CD1c-positive myeloid dendritic cell (primary cell): Measurements from ENCODE around the gene GPR4.
A peak's percentile ranks its signal among the peaks of the same experiment; 100 is the strongest.
"Not testable (repeated sequence)": the region's sequence is repeated elsewhere in the genome, so short reads cannot be mapped to it uniquely, and the experiment has no call there.

Experiments used
- DNase-seq: peaks from one replicate; pipeline ENCODE4 v3.0.0-alpha.2; 2016; ENCODE audit errors: extremely low spot score

Gene GPR4

DNA sequence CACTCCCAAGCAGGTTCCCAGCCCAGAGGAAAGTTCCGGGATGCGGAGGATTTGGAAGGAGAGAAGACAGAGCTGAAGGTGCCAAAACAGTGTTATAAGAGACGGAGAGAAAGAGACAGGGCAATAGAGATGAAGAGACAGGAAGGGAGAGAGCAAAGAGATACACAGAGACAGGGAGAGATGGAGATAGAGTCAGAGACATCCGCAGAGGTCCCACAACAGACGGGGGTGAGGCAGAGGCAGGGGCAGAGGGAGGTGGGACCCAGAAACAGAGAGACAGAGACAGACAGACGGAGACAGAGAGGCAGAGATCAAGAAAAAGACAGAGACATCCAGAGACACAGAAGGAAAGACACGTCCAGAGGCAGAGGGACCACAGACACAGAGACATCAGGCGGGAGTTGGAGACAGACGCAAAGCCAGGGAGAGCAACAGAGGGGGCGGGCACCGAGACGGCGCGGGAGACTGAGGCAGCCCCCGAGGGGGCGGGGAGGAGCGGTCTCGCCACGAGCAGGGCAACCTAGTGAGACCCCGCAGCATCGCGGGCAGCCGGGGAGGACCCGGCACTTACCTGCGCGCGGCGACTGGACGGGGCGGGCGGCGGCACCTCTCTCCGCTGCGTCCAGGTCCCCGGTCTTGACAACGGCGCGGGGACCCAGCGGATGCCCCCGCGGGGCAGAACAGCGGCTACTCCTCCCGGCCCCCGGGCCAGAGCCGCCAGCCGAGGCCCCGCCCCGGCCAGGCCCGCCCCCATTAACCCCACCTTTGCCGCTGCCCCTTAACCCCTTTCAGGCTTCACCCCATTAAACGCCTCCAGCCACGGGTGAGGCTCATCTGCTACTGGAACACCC, at the start of gene GPR4:
Gene GPR4, minus strand, starts transcription at position 689 of the 851 bp plus-strand sequence. CDS start 10,346 bp downstream, outside the sequence.
- DNase-seq, result no peak

DNA sequence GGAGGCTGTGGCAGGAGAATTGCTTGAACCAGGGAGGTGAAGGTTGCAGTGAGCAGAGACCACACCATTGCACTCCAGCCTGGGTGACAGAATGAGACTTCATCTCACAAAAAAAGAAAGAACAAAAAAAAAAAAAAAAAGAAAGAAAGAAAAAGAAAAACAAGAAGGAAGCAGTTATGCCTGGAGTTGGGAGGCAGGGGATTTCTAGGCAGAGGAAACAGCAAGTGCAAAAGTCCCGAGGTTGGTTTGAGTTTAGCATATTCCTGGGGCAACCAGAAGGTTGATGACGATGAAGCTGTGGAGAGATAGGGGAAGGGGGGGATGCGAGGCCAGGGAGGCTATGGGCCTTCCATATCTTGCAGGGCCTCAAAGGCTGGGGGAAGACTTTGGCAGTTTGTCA, 48.7 kb upstream of the GPR4 start:
- no peak for DNase-seq

DNA sequence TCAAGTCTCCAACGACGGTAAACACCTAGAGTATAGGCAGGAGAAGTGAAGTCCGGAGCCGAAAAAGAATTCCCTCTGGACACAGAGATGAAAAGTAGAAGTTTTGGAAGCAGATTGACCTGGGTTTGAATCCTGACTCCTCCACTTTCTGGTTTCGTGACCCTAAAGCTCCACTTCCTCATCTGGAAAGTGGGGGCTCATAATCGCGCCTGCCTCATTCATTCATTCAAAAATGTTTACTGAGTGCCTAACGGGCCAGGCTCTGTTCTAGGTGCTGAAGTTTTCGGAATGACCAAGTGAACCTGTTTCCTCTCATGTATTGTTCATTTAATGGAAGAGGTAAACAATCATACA, 44.3 kb upstream of the GPR4 start:
- no peak for DNase-seq

DNA sequence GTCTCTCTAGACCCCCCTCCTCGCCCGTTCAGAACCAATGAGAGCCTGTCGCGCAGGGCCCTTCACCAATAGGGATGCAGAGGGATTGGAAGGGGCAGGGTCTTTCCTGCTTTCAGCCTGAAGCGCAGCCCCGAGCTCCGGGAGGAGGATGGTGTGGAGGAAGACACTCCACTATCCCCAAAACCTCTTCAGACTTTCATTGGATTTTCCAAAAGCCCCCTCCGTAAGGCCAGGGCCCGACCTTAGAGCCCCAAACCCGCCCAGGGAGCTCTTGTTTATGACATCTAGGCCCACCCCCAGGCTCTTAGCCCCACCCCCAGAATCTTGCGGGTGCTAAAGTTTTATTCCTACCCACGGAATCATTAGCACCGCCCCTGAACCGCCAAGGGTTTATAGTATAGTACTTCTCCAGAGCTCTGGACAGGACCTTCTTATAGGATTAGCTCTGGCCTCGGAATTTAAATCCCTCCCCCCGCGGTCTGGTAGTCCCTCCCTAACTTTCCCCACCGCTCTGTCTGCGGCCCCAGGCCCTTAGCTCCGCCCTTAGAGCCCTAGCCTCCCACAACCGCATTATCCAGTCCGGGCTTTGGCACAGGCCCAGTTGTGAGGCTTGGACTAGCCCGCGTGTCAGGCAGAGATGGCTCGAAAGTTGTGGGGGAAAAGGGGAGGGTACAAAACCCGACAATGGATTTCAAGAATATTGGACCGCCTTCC, 43.8 kb upstream of the GPR4 start:
- peak; percentile 58 for DNase-seq

DNA sequence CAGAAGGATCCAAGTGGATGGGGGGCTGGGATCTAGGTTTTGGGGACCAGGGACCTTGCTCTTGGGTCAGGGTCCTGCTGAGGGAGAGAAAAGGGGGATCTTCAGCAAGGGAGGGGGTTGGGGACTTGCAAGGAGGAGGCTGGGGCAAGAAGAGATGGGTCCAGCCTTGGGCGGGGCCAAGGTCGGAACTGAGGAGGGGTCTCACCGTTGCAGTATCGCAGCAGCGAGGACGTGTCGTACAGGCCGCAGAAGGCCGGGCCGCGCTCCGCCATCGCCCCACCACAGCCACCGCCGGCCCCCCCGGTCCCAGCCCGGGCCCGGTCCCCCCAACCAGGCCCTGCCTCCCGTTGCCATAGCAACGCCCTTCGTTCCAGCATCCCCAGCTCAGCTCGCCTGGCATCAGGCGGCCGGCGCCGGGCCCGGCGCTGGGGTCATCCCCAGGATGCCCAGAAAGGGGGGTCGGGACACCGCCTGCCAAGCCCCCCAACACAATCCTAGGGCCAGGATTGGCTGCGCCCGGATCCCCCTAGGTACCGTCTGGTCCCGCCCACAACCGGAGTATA, 43.1 kb upstream of the GPR4 start:
- no peak for DNase-seq

DNA sequence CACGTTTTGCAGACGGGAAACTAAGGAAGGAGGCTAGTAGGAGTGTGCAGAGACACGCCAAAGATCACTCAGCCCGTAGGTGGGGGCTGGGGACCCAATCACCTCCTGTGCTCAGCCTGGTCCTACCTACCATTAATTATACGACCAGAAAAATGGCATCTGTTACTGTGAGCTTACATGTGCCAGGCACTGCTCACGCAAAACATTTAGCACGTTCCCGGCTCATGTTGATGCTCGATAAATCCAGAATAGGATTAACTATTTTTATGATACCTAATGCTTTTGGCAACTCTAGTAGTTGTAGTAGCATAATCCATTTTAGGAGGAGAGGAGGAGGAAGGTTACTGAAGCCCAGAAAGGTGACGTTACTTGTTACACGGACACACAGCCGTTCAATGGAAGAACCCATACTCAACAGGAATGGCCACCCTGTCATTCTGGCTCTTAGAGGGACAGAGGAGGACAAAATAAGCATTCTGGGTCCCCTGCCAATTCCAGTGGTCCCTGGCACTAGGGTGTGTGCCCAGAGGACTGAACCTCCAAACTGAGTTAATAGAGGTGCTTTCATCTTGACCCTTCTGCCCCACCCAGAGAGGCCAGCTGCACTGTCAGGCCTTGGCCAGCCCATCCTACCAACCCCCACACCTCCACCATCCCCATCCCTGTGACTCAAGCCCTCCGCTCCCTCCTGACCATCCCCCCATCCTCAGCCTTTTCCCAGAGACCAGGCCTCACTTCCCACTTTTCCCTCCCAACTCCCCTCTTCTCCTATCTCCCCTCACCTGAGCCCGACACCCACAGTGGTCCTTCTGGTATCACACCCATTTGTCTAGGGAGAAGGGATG, 42.1 kb upstream of the GPR4 start:
- no peak for DNase-seq

DNA sequence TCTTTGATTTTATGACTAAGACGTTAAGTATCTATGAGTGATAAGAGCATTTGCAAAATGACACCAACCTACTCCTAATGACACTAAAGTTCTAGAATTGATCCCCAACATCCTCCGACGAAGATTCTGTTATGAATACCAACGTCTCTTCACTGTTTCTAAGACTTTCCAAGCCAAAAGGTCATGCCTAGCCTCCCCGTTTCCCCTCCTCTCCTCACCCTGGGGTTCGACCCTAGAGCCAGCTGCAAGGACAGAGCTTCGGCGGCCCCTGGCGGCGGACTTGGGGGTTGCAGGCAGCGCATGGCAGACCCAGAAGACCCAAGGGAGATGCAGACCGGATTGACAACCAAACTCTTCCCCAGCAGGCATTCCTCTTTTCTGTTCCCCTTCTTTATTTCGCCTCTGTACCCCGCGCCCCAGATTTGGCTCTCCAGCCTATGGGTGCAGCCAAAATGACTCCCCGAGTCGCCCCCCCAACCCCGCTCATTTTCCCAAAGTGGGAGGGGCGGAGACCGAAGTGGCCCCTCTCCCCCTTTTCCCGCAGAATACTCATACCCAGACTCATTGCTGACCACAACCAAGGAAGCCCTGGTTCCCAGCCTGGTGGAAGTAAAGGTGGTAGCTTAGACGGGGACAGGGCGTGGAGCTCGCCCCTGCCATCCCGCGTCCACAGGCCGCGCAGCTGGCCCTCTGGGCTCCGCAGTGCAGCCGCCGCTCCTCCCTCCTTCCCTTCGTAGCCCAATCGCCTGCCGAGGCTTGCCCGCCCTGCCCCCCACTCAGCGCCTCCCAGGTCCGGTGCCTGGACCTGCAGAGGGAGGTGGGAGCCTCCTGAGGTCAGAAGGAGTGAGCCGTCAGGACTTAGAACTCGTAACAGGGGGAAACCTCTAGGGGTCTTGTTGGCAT, 41.3 kb upstream of the GPR4 start:
- peak; percentile 90 for DNase-seq

DNA sequence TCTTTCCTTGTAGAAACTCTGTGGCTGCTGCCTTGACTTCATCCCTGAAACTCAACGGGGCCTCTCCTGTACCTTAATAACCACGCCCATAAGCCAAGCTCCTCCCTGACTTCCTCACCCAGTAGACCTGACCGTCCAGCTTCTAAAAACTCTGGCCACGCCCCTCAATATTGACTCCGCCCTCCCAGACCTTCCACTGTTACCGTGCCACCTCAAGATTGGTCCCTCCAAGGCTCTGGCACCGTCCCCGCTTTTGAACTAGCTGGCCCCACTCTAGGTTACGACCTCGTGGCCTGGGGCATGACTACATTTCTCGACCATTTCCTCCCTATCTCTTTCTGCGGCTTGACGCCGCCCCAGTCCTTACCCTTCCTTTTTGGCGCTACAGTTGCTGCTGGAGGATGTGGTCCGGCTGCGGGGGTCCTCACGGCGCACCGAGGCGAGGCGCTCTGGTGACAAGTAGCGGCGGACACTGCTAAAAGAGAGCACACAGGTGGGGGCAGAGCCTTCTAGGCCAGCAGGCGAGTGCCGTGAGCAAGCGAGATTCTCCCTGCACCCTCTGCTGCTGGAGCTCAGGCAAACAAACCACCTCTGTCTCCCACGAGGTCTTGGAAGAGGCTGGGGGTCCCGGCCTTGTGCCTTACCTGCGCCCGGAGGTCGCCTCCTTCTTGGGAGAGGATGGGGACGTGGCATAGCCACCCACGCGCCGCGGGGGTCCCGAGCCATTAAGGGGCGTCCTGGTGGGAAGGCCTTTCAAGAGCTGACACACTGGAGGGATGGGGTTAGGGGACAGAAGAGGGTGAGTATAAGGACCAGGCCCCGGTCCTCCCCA, 39.5 kb upstream of the GPR4 start:
- peak; percentile 87 for DNase-seq

DNA sequence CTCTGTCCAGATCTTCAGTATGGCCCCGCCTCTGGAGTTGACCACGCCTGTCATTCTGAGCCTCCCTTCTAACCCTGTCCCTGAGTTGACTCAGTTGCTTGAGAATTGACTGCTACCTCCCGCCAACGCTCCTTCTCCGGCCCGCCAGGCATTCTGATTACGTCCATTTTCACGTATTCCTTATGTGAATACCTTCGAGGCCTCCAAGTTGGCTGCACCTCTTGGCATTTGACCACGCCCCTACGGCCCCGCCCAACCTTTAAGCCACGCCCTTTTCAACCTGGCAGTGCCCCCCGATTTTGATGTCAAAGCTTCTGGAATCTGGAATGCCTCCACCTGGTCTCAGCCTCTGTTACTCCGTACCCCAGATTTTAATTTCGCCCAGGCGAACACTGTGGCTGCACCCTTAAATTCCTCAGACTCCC, 38.8 kb upstream of the GPR4 start:
- no peak for DNase-seq

DNA sequence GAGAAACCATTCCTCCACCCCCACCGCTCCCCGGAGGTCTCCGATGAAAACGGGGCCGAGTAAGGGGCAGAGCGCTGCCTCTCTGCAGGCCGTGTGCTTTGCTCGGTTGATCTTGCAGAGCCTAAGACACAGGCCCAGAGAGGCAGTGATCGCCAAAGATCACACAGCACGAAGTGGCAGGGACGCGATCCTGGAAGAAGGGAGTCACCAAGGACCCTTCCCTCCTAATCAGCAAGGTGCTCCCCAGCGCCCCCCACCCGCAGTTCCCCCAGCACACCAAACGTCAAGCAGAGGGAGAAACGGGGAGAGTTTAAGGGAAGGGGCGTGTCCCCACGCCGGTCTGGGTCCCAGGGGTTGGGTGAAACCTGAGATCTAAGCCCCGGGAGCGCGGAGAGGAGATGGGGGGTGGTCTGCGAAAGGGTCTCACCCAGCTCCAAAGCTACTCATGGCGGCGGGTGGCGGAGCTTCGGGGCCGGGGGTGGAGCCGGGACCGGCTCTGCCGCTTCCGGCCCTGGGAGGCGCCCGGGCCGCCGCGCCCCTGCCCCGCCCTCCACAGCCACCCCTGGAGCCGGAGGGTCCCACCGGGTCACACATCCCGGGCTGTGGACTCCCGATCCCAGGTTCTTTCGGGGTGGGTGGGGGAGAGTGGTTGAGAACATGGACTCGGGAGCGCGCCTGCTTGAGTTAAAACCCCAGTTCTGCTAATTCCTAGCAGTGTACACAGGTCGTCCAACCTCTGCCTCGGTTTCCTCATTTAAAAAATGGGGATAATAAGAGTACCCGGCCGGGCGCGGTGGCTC, 37.1 kb upstream of the GPR4 start, which contains the start of gene EML2:
Gene EML2, minus strand, starts transcription at position 468 of the 800 bp plus-strand sequence. Its CDS starts 21 bp downstream, at position 447.
- peak; percentile 37 for DNase-seq

DNA sequence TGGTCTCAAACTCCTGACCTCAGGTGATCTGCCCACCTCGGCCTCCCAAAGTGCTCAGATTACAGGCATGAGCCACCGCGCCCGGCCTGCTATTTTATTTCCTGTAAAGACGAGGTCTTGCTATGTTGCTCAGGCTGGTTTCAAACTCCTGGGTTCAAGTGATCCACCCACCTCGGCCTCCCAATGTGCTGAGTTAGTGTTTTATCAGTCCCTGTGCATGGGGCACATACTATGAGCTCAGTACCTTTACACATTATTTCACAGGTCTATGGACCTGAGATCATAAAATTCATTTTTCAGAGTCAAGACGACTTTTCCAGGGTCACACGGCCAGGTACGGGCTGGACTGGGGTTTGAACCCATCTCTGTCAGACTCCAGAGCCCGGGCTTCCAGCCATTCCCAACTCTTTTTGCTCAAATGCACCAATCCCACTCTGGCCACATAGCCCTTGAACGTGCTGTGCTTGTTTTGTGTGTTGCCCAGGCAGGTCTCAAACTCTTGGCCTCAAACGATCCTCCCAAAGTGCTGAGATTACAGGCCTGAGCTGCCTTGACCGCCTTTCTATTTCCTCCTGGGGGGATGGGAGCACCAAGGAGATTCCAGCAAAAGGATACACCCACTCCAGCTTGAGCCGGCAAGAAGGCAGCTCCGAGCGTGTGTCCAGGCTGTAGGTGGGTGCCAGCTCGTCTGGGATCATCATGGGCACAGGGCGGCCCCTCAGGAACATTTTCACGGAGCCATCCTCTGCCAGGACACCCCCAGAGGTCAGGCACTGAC, 36.1 kb upstream of the GPR4 start:
- DNase-seq, result no peak

DNA sequence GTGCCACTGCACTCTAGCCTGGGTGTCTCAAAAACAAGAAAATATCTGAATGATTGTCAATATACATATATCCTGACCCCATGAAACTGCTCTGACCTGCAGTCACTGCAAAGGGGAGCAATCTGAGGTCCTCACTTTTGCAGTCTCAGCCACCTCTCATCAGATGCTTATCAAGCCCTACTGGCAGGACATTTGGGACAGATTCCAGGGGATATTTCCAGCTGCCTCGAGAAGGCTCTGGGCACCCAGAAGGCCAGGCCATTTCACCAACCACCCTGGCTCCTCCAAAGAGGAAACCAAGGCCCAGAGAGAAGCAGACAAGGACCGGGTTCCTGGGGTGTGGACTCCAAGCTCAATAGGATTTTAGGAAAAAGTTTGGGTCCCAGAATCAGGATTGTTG, 34.9 kb upstream of the GPR4 start:
- no peak for DNase-seq

DNA sequence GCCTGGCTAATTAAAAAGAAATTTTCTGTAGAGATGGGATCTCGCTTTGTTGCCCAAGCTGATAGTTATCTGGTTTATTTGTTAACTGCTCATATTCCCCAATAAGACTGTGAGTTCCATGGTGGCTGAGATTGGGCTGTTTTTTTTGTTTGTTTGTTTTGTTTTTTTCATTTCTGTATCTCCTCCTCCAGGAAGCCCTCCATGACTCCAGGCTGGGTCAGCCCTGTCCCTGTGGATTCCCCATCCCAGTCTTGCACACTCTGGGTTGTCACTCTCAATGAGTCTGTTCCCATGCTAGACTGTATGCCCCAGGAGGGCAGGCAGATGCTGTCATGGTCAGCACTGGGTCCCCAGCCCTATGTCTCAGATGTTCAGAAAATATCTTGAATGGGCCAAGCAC, 34.3 kb upstream of the GPR4 start:
- DNase-seq, result no peak

DNA sequence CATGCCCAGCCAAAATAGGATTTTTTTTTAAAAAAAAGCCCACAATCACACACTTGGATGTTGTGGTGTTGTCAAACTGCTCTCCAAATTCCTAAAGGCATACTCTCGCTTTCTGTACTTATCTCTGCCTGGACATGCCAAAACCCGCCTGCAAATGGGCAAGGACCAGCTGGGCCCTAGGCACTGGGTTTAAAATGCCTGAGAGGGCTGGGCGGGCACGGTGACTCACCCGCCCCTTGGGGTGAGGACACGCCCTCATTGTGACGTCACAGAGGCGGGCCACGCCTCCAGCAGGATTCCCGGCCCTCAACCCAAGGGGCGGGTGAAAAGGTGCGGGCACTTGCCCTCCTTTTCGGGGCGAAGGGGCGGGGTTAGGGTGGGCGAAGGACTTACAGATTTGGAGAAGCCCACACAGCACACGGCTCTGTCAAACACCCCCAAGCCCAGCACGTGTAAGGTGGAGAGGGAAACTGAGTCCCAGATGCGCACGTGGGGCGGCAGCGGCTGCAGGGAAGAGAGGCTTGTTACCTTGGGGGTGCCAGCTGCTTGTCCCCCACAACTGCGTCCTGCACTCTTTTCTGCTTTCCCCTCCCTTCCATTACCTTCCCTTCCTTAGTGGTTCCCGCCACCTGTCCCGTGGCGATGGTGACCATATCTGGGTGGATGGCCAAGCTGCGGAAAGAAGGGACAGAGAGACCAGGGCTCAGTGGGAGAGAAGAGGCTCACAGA, 30.6 kb upstream of the GPR4 start:
- peak; percentile 31 for DNase-seq

DNA sequence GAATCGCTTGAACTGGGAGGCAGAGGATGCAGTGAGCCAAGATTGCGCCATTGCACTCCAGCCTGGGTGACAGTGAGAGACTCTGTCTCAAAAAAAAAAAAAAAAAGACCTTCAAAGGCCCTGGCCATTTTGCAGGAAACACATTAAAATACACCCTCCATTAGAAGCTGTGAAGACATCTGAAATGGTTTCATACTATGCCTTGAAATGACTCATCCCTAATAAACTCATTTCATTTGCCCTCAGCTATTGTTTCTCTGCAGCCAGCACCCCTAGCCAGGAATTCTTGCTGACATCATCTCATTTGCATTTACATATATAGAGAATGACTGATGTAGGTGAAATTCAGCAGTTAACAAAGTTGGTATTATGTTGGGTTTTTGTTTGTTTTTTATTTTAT, 28.5 kb upstream of the GPR4 start:
- DNase-seq, result no peak

DNA sequence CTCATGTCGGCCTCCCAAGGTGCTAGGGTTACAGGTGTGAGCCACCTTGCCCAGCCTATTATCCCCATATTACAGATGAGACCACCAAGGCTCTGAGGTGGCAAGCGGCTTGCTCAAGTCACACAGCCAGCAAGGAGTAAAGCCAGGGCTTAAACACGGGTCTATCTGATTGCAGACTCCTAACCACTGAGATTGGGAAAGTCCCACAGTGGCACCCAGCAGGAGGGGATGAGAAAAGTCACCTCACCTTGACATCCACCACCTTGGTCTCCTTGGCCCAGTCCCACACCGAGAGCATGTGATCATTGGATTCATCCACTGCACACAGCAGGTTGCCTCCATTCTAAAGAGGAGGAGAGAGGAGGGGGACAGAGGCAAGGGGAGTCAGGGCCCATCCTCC, 27.7 kb upstream of the GPR4 start:
- no peak for DNase-seq

DNA sequence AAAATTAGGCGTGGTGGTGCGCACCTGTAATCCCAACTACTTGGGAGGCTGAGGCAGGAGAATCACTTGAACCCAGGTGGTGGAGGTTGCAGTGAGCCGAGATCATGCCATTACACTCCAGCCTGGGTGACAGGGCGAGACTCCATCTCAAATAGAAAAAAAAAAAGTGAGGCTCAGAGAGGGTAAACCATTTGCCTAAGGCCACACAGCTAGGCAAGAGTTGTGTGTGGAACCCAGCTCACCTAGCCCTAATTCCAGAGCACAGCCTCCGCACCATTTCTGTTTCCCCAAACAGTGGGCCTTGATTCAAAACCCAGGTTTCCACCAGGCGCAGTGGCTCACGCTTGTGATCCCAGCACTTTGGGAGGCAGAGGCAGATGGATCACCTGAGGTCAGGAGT, 26.2 kb upstream of the GPR4 start:
- DNase-seq, result not testable (repeated sequence)

DNA sequence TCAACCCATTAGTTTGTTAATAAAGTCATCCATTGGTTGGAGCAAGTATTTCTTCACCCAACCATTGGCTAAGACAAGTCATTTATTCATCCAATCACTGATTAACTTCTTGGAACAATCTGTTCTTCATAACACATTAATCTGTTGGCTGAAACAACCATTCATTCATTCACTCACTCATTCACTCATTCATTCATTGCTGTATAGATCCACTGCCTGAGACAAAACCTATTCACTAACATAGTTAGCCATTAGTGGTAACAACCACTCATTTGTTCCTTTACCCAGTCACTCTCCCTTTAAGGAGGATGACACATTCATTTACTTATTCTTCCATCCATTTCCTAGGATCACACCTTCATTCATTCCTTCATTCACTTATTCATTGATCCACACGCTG, 22.0 kb upstream of the GPR4 start:
- no peak for DNase-seq
